ENCODE measurements around the gene ERGIC3. TPM values are rescaled to one million over a fixed set of nuclear protein-coding genes. Genes with fewer than 3 reads are reported as not detected.

ERGIC3 gene
- polyA plus RNA-seq, 1 donor (not counting 4 experiments of a cell fraction or from before 2014, with no cell fraction given): 201 TPM

GRCh38 chr20:35592339-35592974 is 50.6 kb downstream of the ERGIC3 start:
- no peaks in the 10 kb centered on the region for H3K9me1 ChIP-seq (ENCODE audit: control insufficient read depth, extremely low read depth, insufficient read depth, low read length)
- H3K27ac ChIP-seq (ENCODE audit: control insufficient read depth, insufficient read depth, low read length): no peak overlapping the region
- no peak overlapping the region for H2AFZ ChIP-seq (ENCODE audit: control insufficient read depth, low read length)
- H3K4me3 ChIP-seq (ENCODE audit: control insufficient read depth in 2 of 3, extremely low read depth in 1 of 3, insufficient read depth in 2 of 3, low read depth in 1 of 3, low read length in 3 of 3): no peak overlapping the region
- no peaks in the 10 kb centered on the region for H3K79me2 ChIP-seq (ENCODE audit: control insufficient read depth, insufficient read depth, low read length)
- dilution Hi-C loops (cut with MboI; ENCODE audit: extremely low pct_ligation_motif_present, low sequenced_read_pairs): no loop called here
- no peak overlapping the region for H3K9ac ChIP-seq (ENCODE audit: control insufficient read depth, extremely low read depth, insufficient read depth, low read length)
- H3K27me3 ChIP-seq (ENCODE audit: control insufficient read depth, extremely low read depth, insufficient read depth, low read length): peaks cover 8% of the 10 kb centered on the region
- no peak for DNase-seq (ENCODE audit: low read depth, low spot score)
- H3K4me1 ChIP-seq (ENCODE audit: control insufficient read depth, extremely low read depth, insufficient read depth, low read length): peaks cover 9% of the 10 kb centered on the region
- no peaks in the 10 kb centered on the region for H3K36me3 ChIP-seq (ENCODE audit: control insufficient read depth in 2 of 2, extremely low read depth in 1 of 2, insufficient read depth in 2 of 2, low read length in 2 of 2)
- H3K9me3 ChIP-seq (ENCODE audit: control insufficient read depth, low read depth, low read length): no peaks in the 10 kb centered on the region
- no peaks in the 10 kb centered on the region for H4K20me1 ChIP-seq (ENCODE audit: control insufficient read depth, extremely low read depth, insufficient read depth, low read length)
- no peak for FAIRE-seq
- H3K4me2 ChIP-seq (ENCODE audit: control insufficient read depth, extremely low read depth, insufficient read depth, low read depth, low read length): no peak overlapping the region
- no peak for TF ChIP-seq EZH2 (IDR thresholded peaks at IDR 0.05; ENCODE audit: low read length)
- TF ChIP-seq, protein P1, sequence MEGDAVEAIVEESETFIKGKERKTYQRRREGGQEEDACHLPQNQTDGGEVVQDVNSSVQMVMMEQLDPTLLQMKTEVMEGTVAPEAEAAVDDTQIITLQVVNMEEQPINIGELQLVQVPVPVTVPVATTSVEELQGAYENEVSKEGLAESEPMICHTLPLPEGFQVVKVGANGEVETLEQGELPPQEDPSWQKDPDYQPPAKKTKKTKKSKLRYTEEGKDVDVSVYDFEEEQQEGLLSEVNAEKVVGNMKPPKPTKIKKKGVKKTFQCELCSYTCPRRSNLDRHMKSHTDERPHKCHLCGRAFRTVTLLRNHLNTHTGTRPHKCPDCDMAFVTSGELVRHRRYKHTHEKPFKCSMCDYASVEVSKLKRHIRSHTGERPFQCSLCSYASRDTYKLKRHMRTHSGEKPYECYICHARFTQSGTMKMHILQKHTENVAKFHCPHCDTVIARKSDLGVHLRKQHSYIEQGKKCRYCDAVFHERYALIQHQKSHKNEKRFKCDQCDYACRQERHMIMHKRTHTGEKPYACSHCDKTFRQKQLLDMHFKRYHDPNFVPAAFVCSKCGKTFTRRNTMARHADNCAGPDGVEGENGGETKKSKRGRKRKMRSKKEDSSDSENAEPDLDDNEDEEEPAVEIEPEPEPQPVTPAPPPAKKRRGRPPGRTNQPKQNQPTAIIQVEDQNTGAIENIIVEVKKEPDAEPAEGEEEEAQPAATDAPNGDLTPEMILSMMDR (optimal IDR thresholded peaks at IDR 0.05 in 1 of 3, IDR thresholded peaks at IDR 0.05 in 1 of 3, conservative IDR thresholded peaks at IDR 0.05 in 1 of 3; ENCODE audit: extremely low read depth in 1 of 3, insufficient read depth in 2 of 3, low read length in 3 of 3): no peak

DNA sequence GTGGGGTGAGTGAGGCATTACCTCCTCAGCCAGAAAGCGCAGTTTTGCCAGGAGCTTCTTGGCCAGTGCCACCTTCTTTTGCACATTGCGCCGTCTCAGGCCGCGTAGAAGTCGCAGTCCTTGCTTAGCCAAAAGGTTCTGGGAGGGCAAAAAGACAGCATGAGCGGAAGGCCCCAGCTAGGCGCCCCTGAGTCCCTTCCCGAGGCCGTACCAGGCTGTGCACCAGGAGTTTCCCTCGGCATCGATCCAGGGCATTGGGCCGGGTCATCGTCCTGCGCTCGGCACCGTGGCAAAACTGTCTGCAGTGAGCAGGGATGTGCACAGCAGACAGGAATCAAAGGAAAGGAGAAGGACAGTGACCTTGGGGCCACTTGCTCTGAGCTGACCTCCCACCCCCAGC is 53.6 kb downstream of the ERGIC3 start:
- Histone ChIP-seq H4K20me1 (ENCODE audit: control insufficient read depth, extremely low read depth, insufficient read depth, low read length) (no peaks in the 10 kb centered on the region), H3K9ac (ENCODE audit: control insufficient read depth, extremely low read depth, insufficient read depth, low read length) (no peak overlapping the region), H3K27ac (ENCODE audit: control insufficient read depth, insufficient read depth, low read length) (no peak overlapping the region), H3K36me3 (ENCODE audit: control insufficient read depth in 2 of 2, extremely low read depth in 1 of 2, insufficient read depth in 2 of 2, low read length in 2 of 2) (no peaks in the 10 kb centered on the region), H3K27me3 (ENCODE audit: control insufficient read depth, extremely low read depth, insufficient read depth, low read length) (peaks cover 32% of the 10 kb centered on the region), H3K9me1 (ENCODE audit: control insufficient read depth, extremely low read depth, insufficient read depth, low read length) (no peaks in the 10 kb centered on the region), H3K4me1 (ENCODE audit: control insufficient read depth, extremely low read depth, insufficient read depth, low read length) (peaks cover 9% of the 10 kb centered on the region), H3K9me3 (ENCODE audit: control insufficient read depth, low read depth, low read length) (no peaks in the 10 kb centered on the region), H3K79me2 (ENCODE audit: control insufficient read depth, insufficient read depth, low read length) (no peaks in the 10 kb centered on the region), H2AFZ (ENCODE audit: control insufficient read depth, low read length) (no peak overlapping the region), H3K4me2 (ENCODE audit: control insufficient read depth, extremely low read depth, insufficient read depth, low read depth, low read length) (no peak overlapping the region), H3K4me3 (ENCODE audit: control insufficient read depth in 2 of 3, extremely low read depth in 1 of 3, insufficient read depth in 2 of 3, low read depth in 1 of 3, low read length in 3 of 3) (no peak overlapping the region)
- TF ChIP-seq, protein P1 (optimal IDR thresholded peaks at IDR 0.05 in 1 of 3, IDR thresholded peaks at IDR 0.05 in 1 of 3, conservative IDR thresholded peaks at IDR 0.05 in 1 of 3; ENCODE audit: extremely low read depth in 1 of 3, insufficient read depth in 2 of 3, low read length in 3 of 3): no peak
- no peak for TF ChIP-seq EZH2 (IDR thresholded peaks at IDR 0.05; ENCODE audit: low read length)
- dilution Hi-C loops (cut with MboI; ENCODE audit: extremely low pct_ligation_motif_present, low sequenced_read_pairs): no loop called here
- no peak for FAIRE-seq
- no peak for DNase-seq (ENCODE audit: low read depth, low spot score)

Measured in keratinocyte (primary cell).